Ovary (tissue), 9 donors: Measurements from ENCODE around the gene STARD6. TPM values are rescaled to one million over a fixed set of nuclear protein-coding genes. Genes with fewer than 3 reads are reported as not detected.

ENCODE experiments used
- DNase-seq, 5 donors: peaks; one replicate each; pipeline ENCODE4 v3.0.0-alpha.2; 2019 to 2020
- H3K27ac ChIP-seq, 2 donors: fragments of 200-600 bp; one replicate each; pipeline versions ENCODE4 v1.5.1 to v1.8.0; 2019 to 2022
- H3K27me3 ChIP-seq: fragments of 200-600 bp; one replicate; pipeline ENCODE4 v1.8.0; 2022
- H3K36me3 ChIP-seq: fragments of 200-600 bp; sonication (generic); one replicate; pipeline ENCODE4 v1.5.1; 2019
- H3K4me1 ChIP-seq: one replicate; pipeline ENCODE4 v1.8.1; 2013; ENCODE audit warnings: mild to moderate bottlenecking, moderate library complexity; ENCODE audit not compliant: insufficient read depth
- H3K4me3 ChIP-seq: fragments of 200-600 bp; sonication (generic); one replicate; pipeline ENCODE4 v1.5.1; 2017
- H3K9me3 ChIP-seq, 2 donors: fragments of 200-600 bp in 1 of 2; sonication (generic) in 1 of 2; one replicate each; pipeline versions ENCODE4 v1.5.1 to v1.8.1; 2013 to 2019; ENCODE audit warnings: mild to moderate bottlenecking in 1 of 2, moderate library complexity in 1 of 2
- EP300 ChIP-seq: sonication (generic); formaldehyde crosslinking; IDR thresholded peaks from one replicate; pipeline ENCODE4 v1.6.1; 2017; ENCODE audit warnings: antibody characterized with exemption
- POLR2A ChIP-seq: fragments of 450-650 bp; IDR thresholded peaks from one replicate; pipeline ENCODE4 v1.6.1; 2017; ENCODE audit warnings: antibody characterized with exemption, mild to moderate bottlenecking, moderate library complexity
- WGBS, 3 donors: extraction: QIAGEN DNeasy Blood & Tissue Kit in 1 of 3; methylation state at CpG; one replicate each; pipeline versions ENCODE4 v1.1.5 to v1.1.7; 2013 to 2017; 5-methylcytosine and 5-hydroxymethylcytosine counted together
- intact Hi-C, 4 donors: fragments of 100-400 bp; cut with DNase I; formaldehyde crosslinking; loops; one replicate each; pipeline versions ENCODE4 v1.11.0 to v1.15.1; 2022 to 2023
- polyA plus RNA-seq, 2 donors: library from polyadenylated mRNA; stranded (reverse); fragments of 200-250 nt in 1 of 2; fragments of 350-450 nt in 1 of 2; fragmentation: Illumina TruSeq in 1 of 2; extraction: RNeasy Lipid Tissue Mini Kit (QIAGEN cat#74804) in 1 of 2; gene quantifications; one replicate each; pipeline ENCODE4 v1.2.3, GENCODE V29; 2013 to 2014
- total RNA-seq, 7 donors: library from RNA; depleted of rRNA in 2 of 7; stranded (reverse); fragments of >200 nt in 2 of 7; fragmentation: NEBNext Ultra II Directional in 3 of 7; extraction: Animal tissue kit (Norgen Biotek cat#: 25700) in 3 of 7; gene quantifications; one replicate each; pipeline versions ENCODE4 v1.1.0 to v1.2.4, GENCODE V29; 2016 to 2023
- TF ChIP-seq, protein P1 (sequence below), 3 donors: fragments of 450-650 bp in 2 of 3; fragments of 200-600 bp in 1 of 3; IDR thresholded peaks; one replicate each; pipeline versions ENCODE4 v1.5.1 to v1.8.0; 2016 to 2022; ENCODE audit warnings: antibody characterized with exemption in 3 of 3, mild to moderate bottlenecking in 1 of 3
- donor health status: DM: no; HTN: no; CAD: no; lungs with moderate emphysema.
- donor health status: DM: no; HTN: no; CAD: no.
- donor health status: Bipolar disorder and iron deficiency.
- donor health status: DM: yes; HTN: yes; CAD: no.
- donor health status: DM: no; HTN: no; CAD: no.
- donor health status: DM: yes; HTN: yes; CAD: no.

STARD6 gene
- total and polyA plus RNA-seq, 9 donors = not detected

DNA sequence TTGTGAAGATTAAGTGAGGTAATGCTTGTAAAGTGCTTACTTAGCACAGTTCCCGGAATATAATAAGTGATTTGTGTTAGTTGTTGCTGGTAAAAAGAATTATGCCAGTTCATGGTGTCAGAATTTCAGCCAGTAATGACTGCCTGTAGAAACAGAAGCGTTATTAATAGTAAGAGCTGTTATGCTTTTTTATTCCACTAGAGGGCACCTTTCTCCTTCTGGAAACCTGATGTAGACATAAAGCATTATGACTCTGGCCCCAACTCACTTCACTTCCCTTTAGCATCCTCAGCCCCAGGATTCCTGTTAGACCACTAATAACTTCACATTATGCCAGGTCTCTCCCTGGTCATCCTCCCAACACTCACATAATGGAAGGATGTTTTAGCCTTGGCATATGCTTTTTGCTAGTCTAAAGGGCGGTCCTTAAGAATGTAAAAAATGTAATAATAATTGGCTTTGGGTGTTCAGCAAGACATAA lies 34.9 kb upstream of the STARD6 start:
- no peak overlapping the region for H3K27ac ChIP-seq
- 23 to 25% (median 23%) methylated on average over 3 of the region's 3 CpGs for WGBS, 3 donors
- no peak overlapping the region for H3K4me3 ChIP-seq
- intact Hi-C loops = no loop called here
- H3K27me3 ChIP-seq = no peaks in the 10 kb centered on the region
- H3K4me1 ChIP-seq = no peaks in the 10 kb centered on the region
- H3K9me3 ChIP-seq = no peaks in the 10 kb centered on the region
- DNase-seq = no peak
- TF ChIP-seq, protein P1, sequence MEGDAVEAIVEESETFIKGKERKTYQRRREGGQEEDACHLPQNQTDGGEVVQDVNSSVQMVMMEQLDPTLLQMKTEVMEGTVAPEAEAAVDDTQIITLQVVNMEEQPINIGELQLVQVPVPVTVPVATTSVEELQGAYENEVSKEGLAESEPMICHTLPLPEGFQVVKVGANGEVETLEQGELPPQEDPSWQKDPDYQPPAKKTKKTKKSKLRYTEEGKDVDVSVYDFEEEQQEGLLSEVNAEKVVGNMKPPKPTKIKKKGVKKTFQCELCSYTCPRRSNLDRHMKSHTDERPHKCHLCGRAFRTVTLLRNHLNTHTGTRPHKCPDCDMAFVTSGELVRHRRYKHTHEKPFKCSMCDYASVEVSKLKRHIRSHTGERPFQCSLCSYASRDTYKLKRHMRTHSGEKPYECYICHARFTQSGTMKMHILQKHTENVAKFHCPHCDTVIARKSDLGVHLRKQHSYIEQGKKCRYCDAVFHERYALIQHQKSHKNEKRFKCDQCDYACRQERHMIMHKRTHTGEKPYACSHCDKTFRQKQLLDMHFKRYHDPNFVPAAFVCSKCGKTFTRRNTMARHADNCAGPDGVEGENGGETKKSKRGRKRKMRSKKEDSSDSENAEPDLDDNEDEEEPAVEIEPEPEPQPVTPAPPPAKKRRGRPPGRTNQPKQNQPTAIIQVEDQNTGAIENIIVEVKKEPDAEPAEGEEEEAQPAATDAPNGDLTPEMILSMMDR (IDR thresholded peaks at IDR 0.05) = peak in 2 of 3 donors; percentile 32
- no peak for TF ChIP-seq POLR2A
- no peaks in the 10 kb centered on the region for H3K36me3 ChIP-seq

- intact Hi-C loops = no loop called here
- WGBS, 3 donors = 61 to 65% (median 62%) methylated on average over 3 of the region's 3 CpGs
- no peaks in the 10 kb centered on the region for H3K27me3 ChIP-seq
Measured at GRCh38 chr18:54390838-54391237, 33.2 kb upstream of the STARD6 start.

DNA sequence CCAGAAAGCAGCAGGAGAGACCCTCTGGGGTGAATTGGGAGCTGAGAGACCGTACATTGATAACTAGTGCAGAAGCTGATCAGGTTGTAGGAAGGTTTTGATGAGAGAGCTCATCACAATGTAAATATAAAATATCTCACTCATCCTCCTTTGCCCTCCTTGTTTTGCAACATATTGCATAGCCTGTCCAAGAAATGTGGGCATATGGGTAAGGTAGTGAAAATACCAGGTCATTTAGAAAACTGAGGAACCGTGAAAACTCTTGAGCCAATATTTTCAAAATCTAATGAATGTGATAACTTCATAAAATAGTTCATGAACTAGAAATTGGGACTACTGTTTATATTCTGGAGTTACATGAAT lies 31.5 kb upstream of the STARD6 start:
- TF ChIP-seq, protein P1 (IDR thresholded peaks at IDR 0.05) = no peak
- no peak for TF ChIP-seq EP300
- no peak for TF ChIP-seq POLR2A
- intact Hi-C loops = no loop called here
- no peaks in the 10 kb centered on the region for H3K9me3 ChIP-seq
- H3K27ac ChIP-seq = no peak overlapping the region
- no peak overlapping the region for H3K4me3 ChIP-seq
- no peaks in the 10 kb centered on the region for H3K27me3 ChIP-seq
- H3K36me3 ChIP-seq = no peaks in the 10 kb centered on the region
- WGBS, 3 donors = 32 to 40% (median 38%) methylated on average over 2 of the region's 2 CpGs
- H3K4me1 ChIP-seq = no peaks in the 10 kb centered on the region
- no peak for DNase-seq

More at GRCh38 chr18:54390838-54391237, 33.2 kb upstream of the STARD6 start:
- no peak for DNase-seq
- Histone ChIP-seq H3K4me3 (no peak overlapping the region), H3K9me3 (no peaks in the 10 kb centered on the region), H3K27ac (no peak overlapping the region), H3K4me1 (no peaks in the 10 kb centered on the region), H3K36me3 (no peaks in the 10 kb centered on the region)
- TF ChIP-seq, protein P1 (IDR thresholded peaks at IDR 0.05) = no peak

DNA sequence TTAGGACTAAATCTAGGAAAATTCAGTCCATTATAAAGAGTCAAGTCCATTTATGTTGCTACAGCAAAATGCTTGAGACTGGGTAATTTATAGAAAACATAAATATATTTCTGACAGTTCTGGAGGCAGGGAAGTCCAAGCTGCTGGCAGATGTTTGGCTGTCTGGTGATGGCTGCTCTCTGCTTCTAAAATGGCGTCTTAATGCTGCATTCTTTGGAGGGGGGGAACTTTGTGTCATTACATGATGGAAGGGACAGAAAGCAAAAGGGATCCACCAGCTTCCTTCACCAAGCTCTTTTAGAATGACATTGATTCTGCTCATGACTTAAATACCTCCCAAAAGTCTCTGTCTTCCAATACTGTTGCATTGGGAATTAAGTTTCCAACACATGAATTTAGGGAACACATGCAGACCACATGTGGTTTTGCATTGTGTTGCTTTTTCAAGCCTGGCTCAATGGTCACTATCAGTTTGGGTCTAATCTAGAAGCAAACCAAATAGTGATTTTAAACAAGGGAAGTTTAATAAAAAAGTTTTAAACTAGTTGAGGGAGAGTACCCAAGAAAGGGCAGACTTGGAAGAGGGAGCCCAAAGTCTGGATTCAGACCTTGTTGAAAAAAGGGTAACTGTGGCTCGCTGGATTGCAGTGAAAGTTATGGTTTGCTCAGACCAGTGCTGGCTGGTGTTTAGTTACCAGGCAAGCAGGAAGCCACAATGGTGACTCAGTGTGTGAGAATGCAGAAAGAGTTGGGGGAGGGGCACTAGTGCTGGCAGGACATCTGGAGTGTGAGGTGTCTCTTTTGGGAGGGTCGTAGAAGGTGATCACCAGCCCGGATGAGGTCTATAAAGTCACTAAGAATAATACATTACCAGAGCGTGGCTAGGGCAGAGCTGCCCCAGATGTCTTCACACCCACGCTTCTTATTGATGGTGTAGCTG lies 30.8 kb upstream of the STARD6 start:
- 46 to 48% (median 47%) methylated on average over 6 of the region's 6 CpGs for WGBS, 3 donors
- H3K27ac ChIP-seq = no peak overlapping the region
- H3K27me3 ChIP-seq = no peaks in the 10 kb centered on the region
- H3K4me1 ChIP-seq = no peaks in the 10 kb centered on the region
- TF ChIP-seq EP300 (no peak), POLR2A (no peak)
- TF ChIP-seq, protein P1 (IDR thresholded peaks at IDR 0.05) = no peak
- H3K4me3 ChIP-seq = no peak overlapping the region
- no peak for DNase-seq
- no peaks in the 10 kb centered on the region for H3K36me3 ChIP-seq
- intact Hi-C loops = no loop called here
- H3K9me3 ChIP-seq = no peaks in the 10 kb centered on the region
